Body of pancreas (tissue), 4 donors: Measurements from ENCODE around the gene ZNF343.

ENCODE experiments used
- POLR2A ChIP-seq, 3 donors: fragments of 450-650 bp; IDR thresholded peaks; one replicate each; pipeline ENCODE4 v1.6.1; 2016; ENCODE audit warnings: antibody characterized with exemption in 3 of 3, mild to moderate bottlenecking in 2 of 3
- TF ChIP-seq, protein P1 (sequence below), 7 experiments: fragments of 450-650 bp in 4 of 7; fragments of 200-600 bp in 3 of 7; sonication (generic) in 3 of 7; IDR thresholded peaks; one replicate each; pipeline ENCODE4 v1.5.1; 2016 to 2019; ENCODE audit warnings: antibody characterized with exemption in 7 of 7

DNA sequence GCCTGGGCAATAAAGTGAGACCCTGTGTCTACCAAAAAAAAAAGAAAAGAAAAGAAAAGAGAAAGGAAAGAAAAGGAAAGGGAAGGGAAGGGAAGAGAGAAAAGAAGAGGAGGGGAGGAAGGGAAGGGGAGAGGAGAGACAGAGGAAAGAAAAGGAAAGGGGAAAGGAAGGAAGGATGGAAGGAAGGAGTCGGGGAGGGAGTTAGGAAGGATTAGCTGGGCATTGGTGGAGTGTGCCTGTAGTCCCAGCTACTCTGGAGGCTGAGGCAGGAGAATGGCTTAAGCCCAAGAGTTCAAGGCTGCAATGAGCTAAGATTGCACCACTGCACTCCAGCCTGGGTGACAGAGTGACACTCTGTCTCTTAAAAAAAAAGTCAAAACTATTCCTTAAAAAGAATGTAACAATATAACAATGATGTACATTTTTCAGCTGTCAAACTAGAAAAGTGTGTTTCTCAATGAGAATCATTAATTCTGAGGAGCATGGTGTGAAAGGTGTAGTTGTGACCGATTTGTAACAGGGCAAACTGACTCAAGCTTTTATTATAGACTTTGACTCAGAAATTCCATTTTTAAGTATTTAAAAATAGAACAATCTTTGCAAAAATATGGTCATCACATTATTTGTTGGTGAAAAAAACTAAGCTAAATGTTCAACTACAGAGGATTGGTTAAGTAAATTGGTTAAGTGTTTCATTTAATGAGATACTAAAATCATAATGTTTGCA is 52.8 kb downstream of the ZNF343 start:
- TF ChIP-seq, protein P1, sequence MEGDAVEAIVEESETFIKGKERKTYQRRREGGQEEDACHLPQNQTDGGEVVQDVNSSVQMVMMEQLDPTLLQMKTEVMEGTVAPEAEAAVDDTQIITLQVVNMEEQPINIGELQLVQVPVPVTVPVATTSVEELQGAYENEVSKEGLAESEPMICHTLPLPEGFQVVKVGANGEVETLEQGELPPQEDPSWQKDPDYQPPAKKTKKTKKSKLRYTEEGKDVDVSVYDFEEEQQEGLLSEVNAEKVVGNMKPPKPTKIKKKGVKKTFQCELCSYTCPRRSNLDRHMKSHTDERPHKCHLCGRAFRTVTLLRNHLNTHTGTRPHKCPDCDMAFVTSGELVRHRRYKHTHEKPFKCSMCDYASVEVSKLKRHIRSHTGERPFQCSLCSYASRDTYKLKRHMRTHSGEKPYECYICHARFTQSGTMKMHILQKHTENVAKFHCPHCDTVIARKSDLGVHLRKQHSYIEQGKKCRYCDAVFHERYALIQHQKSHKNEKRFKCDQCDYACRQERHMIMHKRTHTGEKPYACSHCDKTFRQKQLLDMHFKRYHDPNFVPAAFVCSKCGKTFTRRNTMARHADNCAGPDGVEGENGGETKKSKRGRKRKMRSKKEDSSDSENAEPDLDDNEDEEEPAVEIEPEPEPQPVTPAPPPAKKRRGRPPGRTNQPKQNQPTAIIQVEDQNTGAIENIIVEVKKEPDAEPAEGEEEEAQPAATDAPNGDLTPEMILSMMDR (IDR thresholded peaks at IDR 0.05) = no peak
- TF ChIP-seq POLR2A (IDR thresholded peaks at IDR 0.05) = no peak
